Duodenal mucosa (tissue), 2 donors: ENCODE measurements around the gene SNX10.
"Not testable (repeated sequence)": the region's sequence is repeated elsewhere in the genome, so short reads cannot be mapped to it uniquely, and the experiment has no call there.

ENCODE experiments used
- H3K27ac ChIP-seq: one replicate; pipeline ENCODE4 v1.7.0; 2013; ENCODE audit warnings: low read depth, low read length
- H3K27me3 ChIP-seq, 2 donors: one replicate each; pipeline ENCODE4 v1.7.0; 2013; ENCODE audit warnings: low read length in 2 of 2, control low read depth in 1 of 2; ENCODE audit not compliant: insufficient read depth in 2 of 2, control insufficient read depth in 1 of 2
- H3K36me3 ChIP-seq, 2 donors: one replicate each; pipeline ENCODE4 v1.7.0; 2013; ENCODE audit warnings: low read length in 2 of 2, control low read depth in 1 of 2; ENCODE audit not compliant: insufficient read depth in 2 of 2, control insufficient read depth in 1 of 2
- H3K4me1 ChIP-seq, 2 donors: one replicate each; pipeline ENCODE4 v1.7.0; 2013; ENCODE audit warnings: low read length in 2 of 2, control low read depth in 1 of 2; ENCODE audit not compliant: insufficient read depth in 2 of 2, control insufficient read depth in 1 of 2
- H3K4me3 ChIP-seq, 2 donors: one replicate each; pipeline ENCODE4 v1.7.0; 2013; ENCODE audit warnings: low read length in 2 of 2, low read depth in 1 of 2
- H3K9ac ChIP-seq, 2 donors: one replicate each; pipeline ENCODE4 v1.7.0; 2013; ENCODE audit warnings: low read length in 2 of 2, low read depth in 1 of 2
- H3K9me3 ChIP-seq, 2 donors: one replicate each; pipeline ENCODE4 v1.7.0; 2013; ENCODE audit warnings: low read length in 2 of 2, control low read depth in 1 of 2; ENCODE audit not compliant: control insufficient read depth in 1 of 2

SNX10 gene

GRCh38 chr7:26291699-26292538 is at the start of gene SNX10:
SNX10 (plus strand) TSS chr7:26291862; CDS start chr7:26346443, 54,581 bp downstream.
- H3K9me3 ChIP-seq: no peaks in the 10 kb centered on the region
- H3K4me3 ChIP-seq: peak within 1 kb of the TSS; percentile 67 to 71
- no peaks in the 10 kb centered on the region for H3K36me3 ChIP-seq
- no peaks in the 10 kb centered on the region for H3K27me3 ChIP-seq
- H3K27ac ChIP-seq: peak within 1 kb of the TSS; percentile 20
- H3K4me1 ChIP-seq: peaks cover 3 to 9% of the 10 kb centered on the region in 2 donors
- H3K9ac ChIP-seq: peak within 1 kb of the TSS; percentile 55 to 56

- H3K4me1 ChIP-seq: no peaks in the 10 kb centered on the region
These were observed 46.5 kb upstream of the SNX10 start for GRCh38 chr7:26245150-26245549.

GRCh38 chr7:26250239-26250638 is 41.4 kb upstream of the SNX10 start:
- Histone ChIP-seq H3K9me3 (no peaks in the 10 kb centered on the region), H3K9ac (no peak overlapping the region), H3K27me3 (no peaks in the 10 kb centered on the region), H3K4me3 (no peak overlapping the region), H3K36me3 (no peaks in the 10 kb centered on the region), H3K4me1 (no peaks in the 10 kb centered on the region), H3K27ac (no peak overlapping the region)

More at GRCh38 chr7:26245150-26245549, 46.5 kb upstream of the SNX10 start:
- Histone ChIP-seq H3K36me3 (no peaks in the 10 kb centered on the region), H3K9ac (no peak overlapping the region), H3K4me3 (no peak overlapping the region), H3K27me3 (no peaks in the 10 kb centered on the region), H3K9me3 (no peaks in the 10 kb centered on the region), H3K27ac (no peak overlapping the region)

- not testable (repeated sequence) for H3K27ac ChIP-seq, H3K27me3 ChIP-seq, H3K4me1 ChIP-seq, H3K9ac ChIP-seq, H3K36me3 ChIP-seq, H3K4me3 ChIP-seq, H3K9me3 ChIP-seq
These were observed 29.8 kb upstream of the SNX10 start for GRCh38 chr7:26261866-26262265.

- Histone ChIP-seq H3K27ac (no peak overlapping the region), H3K9me3 (peaks cover 0 to 6% of the 10 kb centered on the region in 2 donors), H3K27me3 (no peaks in the 10 kb centered on the region), H3K4me3 (no peak overlapping the region), H3K9ac (no peak overlapping the region), H3K4me1 (peaks cover 5 to 9% of the 10 kb centered on the region in 2 donors), H3K36me3 (no peaks in the 10 kb centered on the region)
These were observed 26.6 kb upstream of the SNX10 start for GRCh38 chr7:26265065-26265464.

GRCh38 chr7:26265499-26266075 is 26.1 kb upstream of the SNX10 start:
- Histone ChIP-seq H3K36me3 (no peaks in the 10 kb centered on the region), H3K27me3 (no peaks in the 10 kb centered on the region), H3K27ac (no peak overlapping the region), H3K4me1 (peaks cover 5 to 9% of the 10 kb centered on the region in 2 donors), H3K4me3 (no peak overlapping the region), H3K9ac (no peak overlapping the region), H3K9me3 (peaks cover 0 to 6% of the 10 kb centered on the region in 2 donors)

GRCh38 chr7:26267601-26268166 is 24.0 kb upstream of the SNX10 start:
- peaks cover 0 to 6% of the 10 kb centered on the region in 2 donors for H3K9me3 ChIP-seq
- no peak overlapping the region for H3K9ac ChIP-seq
- no peaks in the 10 kb centered on the region for H3K27me3 ChIP-seq
- no peak overlapping the region for H3K27ac ChIP-seq
- peaks cover 5 to 12% of the 10 kb centered on the region in 2 donors for H3K4me1 ChIP-seq
- no peaks in the 10 kb centered on the region for H3K36me3 ChIP-seq
- no peak overlapping the region for H3K4me3 ChIP-seq

- Histone ChIP-seq H3K27me3 (no peaks in the 10 kb centered on the region), H3K4me3 (no peak overlapping the region), H3K9me3 (no peaks in the 10 kb centered on the region), H3K36me3 (no peaks in the 10 kb centered on the region), H3K9ac (no peak overlapping the region), H3K27ac (no peak overlapping the region), H3K4me1 (peaks cover 3 to 4% of the 10 kb centered on the region in 2 donors)
These were observed 16.4 kb upstream of the SNX10 start for GRCh38 chr7:26275213-26275612.

GRCh38 chr7:26278770-26279169 is 12.9 kb upstream of the SNX10 start:
- H3K27ac ChIP-seq: no peak overlapping the region
- peaks cover 0 to 4% of the 10 kb centered on the region in 2 donors for H3K4me1 ChIP-seq
- no peaks in the 10 kb centered on the region for H3K36me3 ChIP-seq
- no peaks in the 10 kb centered on the region for H3K9me3 ChIP-seq
- H3K27me3 ChIP-seq: no peaks in the 10 kb centered on the region
- no peak overlapping the region for H3K4me3 ChIP-seq
- no peak overlapping the region for H3K9ac ChIP-seq

GRCh38 chr7:26279405-26279804 is 12.3 kb upstream of the SNX10 start:
- no peak overlapping the region for H3K9ac ChIP-seq
- H3K4me1 ChIP-seq: peaks cover 0 to 4% of the 10 kb centered on the region in 2 donors
- no peaks in the 10 kb centered on the region for H3K36me3 ChIP-seq
- H3K27me3 ChIP-seq: no peaks in the 10 kb centered on the region
- H3K4me3 ChIP-seq: no peak overlapping the region
- H3K27ac ChIP-seq: no peak overlapping the region
- no peaks in the 10 kb centered on the region for H3K9me3 ChIP-seq
